OCI-LY7 (cell line): Measurements from ENCODE around the gene FBXO44. TPM values are rescaled to one million over a fixed set of nuclear protein-coding genes. Genes with fewer than 3 reads are reported as not detected.

Experiments
- BruUV-seq: library from RNA; stranded (reverse); fragments of 400-500 nt; replicated peaks from 2 replicates; lab custom pipeline; 2021; lab: Mats Ljungman, UMichigan
- CTCF ChIA-PET: fragments of 300-600 bp; sonication (Branson Sonifier 250); formaldehyde crosslinking; loops from one replicate; lab custom pipeline; 2022; ENCODE audit warnings: antibody characterized with exemption; ENCODE audit not compliant: unreplicated experiment; lab: Charles Lee
- POLR2A ChIA-PET: fragments of 300-600 bp; sonication (Branson Sonifier 250); formaldehyde crosslinking; loops from one replicate; lab custom pipeline; 2022; ENCODE audit warnings: antibody characterized with exemption; lab: Charles Lee
- DNase-seq: peaks from one replicate; pipeline ENCODE4 v3.0.0-alpha.2; 2015; ENCODE audit warnings: low spot score
- H2AFZ ChIP-seq: fragments of 200-600 bp; sonication (generic), shearing (Covaris generic); 2 replicates; pipeline ENCODE4 v1.6.1; 2014; ENCODE audit warnings: mild to moderate bottlenecking, antibody characterized with exemption, low read length, moderate library complexity
- H3K27ac ChIP-seq: fragments of 200-600 bp; sonication (generic); 2 replicates; pipeline ENCODE4 v1.5.1; 2014; ENCODE audit warnings: mixed run types, low read depth, mild to moderate bottlenecking, moderate library complexity, low read length, inconsistent platforms; ENCODE audit not compliant: poor library complexity, severe bottlenecking
- H3K36me3 ChIP-seq: fragments of 200-600 bp; sonication (generic); 2 replicates; pipeline ENCODE4 v1.6.1; 2014; ENCODE audit warnings: mild to moderate bottlenecking, antibody characterized with exemption, low read length, moderate library complexity, mixed read lengths; ENCODE audit not compliant: insufficient read depth
- H3K4me1 ChIP-seq: fragments of 200-600 bp; sonication (generic); 2 replicates; pipeline ENCODE4 v1.5.1; 2014; ENCODE audit warnings: mild to moderate bottlenecking, low read length; ENCODE audit not compliant: insufficient read depth, poor library complexity, severe bottlenecking
- H3K4me2 ChIP-seq: fragments of 200-600 bp; sonication (generic); 2 replicates; pipeline ENCODE4 v1.6.1; 2014; ENCODE audit warnings: mild to moderate bottlenecking, low read length
- H3K4me3 ChIP-seq: fragments of 200-600 bp; sonication (generic); 2 replicates; pipeline ENCODE4 v1.5.1; 2014; ENCODE audit warnings: mild to moderate bottlenecking, low read depth, low read length; ENCODE audit not compliant: poor library complexity, severe bottlenecking
- H3K79me2 ChIP-seq: fragments of 200-600 bp; sonication (generic); 2 replicates; pipeline ENCODE4 v1.6.1; 2016; ENCODE audit warnings: low read depth, mild to moderate bottlenecking, low read length, moderate library complexity, mixed read lengths; ENCODE audit not compliant: insufficient read depth
- H3K9me2 ChIP-seq: fragments of 200-600 bp; sonication (generic); 2 replicates; pipeline ENCODE4 v1.6.1; 2016; ENCODE audit warnings: mild to moderate bottlenecking, low read length, mixed read lengths; ENCODE audit not compliant: insufficient read depth
- H3K9me3 ChIP-seq: fragments of 200-600 bp; sonication (generic); 2 replicates; pipeline ENCODE4 v1.6.1; 2014; ENCODE audit warnings: mild to moderate bottlenecking, mixed run types, low read length, mixed read lengths
- H4K20me1 ChIP-seq: fragments of 200-600 bp; sonication (generic); 2 replicates; pipeline ENCODE4 v1.6.1; 2014; ENCODE audit warnings: mild to moderate bottlenecking, antibody characterized with exemption, low read length, moderate library complexity, mixed read lengths; ENCODE audit not compliant: insufficient read depth
- CTCF ChIP-seq: fragments of 200-600 bp; sonication (generic); conservative IDR thresholded peaks from 2 replicates; pipeline ENCODE4 v1.5.1; 2014; ENCODE audit warnings: mild to moderate bottlenecking, antibody characterized with exemption, low read length, moderate library complexity, mixed read lengths
- EZH2phosphoT487 ChIP-seq: fragments of 200-600 bp; sonication (generic); IDR thresholded peaks from 2 replicates; pipeline ENCODE4 v1.6.1; 2018; ENCODE audit warnings: low read depth, borderline replicate concordance, mild to moderate bottlenecking, mixed run types, antibody characterized with exemption, low read length, moderate library complexity, mixed read lengths
- intact Hi-C: fragments of 100-400 bp; cut with micrococcal nuclease; formaldehyde crosslinking; loops from one replicate; pipeline ENCODE4 v1.10.0; 2022; ENCODE audit not compliant: unreplicated experiment
- total RNA-seq, 2 experiments: library from RNA; depleted of rRNA in 1 of 2; stranded (reverse); fragments of >200 nt in 1 of 2; shearing (Covaris generic) in 1 of 2; gene quantifications; 2 replicates each; pipeline ENCODE4 v1.2.3, GENCODE V29; 2014 to 2022

The FBXO44 gene
- total RNA-seq, 2 experiments from 2014 or later: 16.2 to 20.8 TPM

- TF ChIP-seq EZH2phosphoT487 (no peak), CTCF (no peak)
- peak overlapping the region; percentile 66 for H2AFZ ChIP-seq
- H3K79me2 ChIP-seq: no peaks in the 10 kb centered on the region
- no TSS peak for BruUV-seq
- no peaks in the 10 kb centered on the region for H3K9me3 ChIP-seq
- POLR2A ChIA-PET: interaction anchor here (0.6 to 0.7 kb wide), 2 partner anchors 76 to 532 kb away, joined by 3 to 4 read pairs; no protein-coding TSS in a partner anchor
- no peak overlapping the region for H3K27ac ChIP-seq
- CTCF ChIA-PET: interaction anchor here (0.6 to 0.8 kb wide), 2 partner anchors 242 to 412 kb away, joined by 3 read pairs; no protein-coding TSS in a partner anchor
- H3K4me3 ChIP-seq: peak overlapping the region; percentile 33
- no peaks in the 10 kb centered on the region for H3K9me2 ChIP-seq
- H3K36me3 ChIP-seq: no peaks in the 10 kb centered on the region
- peak overlapping the region; percentile 51 for H3K4me2 ChIP-seq
- peaks cover 20% of the 10 kb centered on the region for H3K4me1 ChIP-seq
- DNase-seq: no peak
- intact Hi-C loops: loop anchor here (1.0 to 10.0 kb wide), 4 partner anchors 70 to 315 kb away; no protein-coding TSS in a partner anchor
- H4K20me1 ChIP-seq: no peaks in the 10 kb centered on the region
Measured at GRCh38 chr1:11649624-11650330, 4.9 kb upstream of the FBXO44 start.

GRCh38 chr1:11650331-11650991, 4.2 kb upstream of the FBXO44 start:
- Histone ChIP-seq H3K9me3 (no peaks in the 10 kb centered on the region), H3K4me1 (peaks cover 24% of the 10 kb centered on the region), H4K20me1 (no peaks in the 10 kb centered on the region), H2AFZ (peak overlapping the region; percentile 66), H3K4me3 (peak overlapping the region; percentile 33), H3K9me2 (no peaks in the 10 kb centered on the region), H3K79me2 (no peaks in the 10 kb centered on the region), H3K4me2 (peak overlapping the region; percentile 51), H3K36me3 (no peaks in the 10 kb centered on the region), H3K27ac (no peak overlapping the region)
- ChIA-PET CTCF (interaction anchor here (0.6 to 0.8 kb wide), 2 partner anchors 242 to 413 kb away, joined by 3 read pairs; no protein-coding TSS in a partner anchor), POLR2A (interaction anchor here (0.6 kb wide), 2 partner anchors 43 to 75 kb away, joined by 3 read pairs; no protein-coding TSS in a partner anchor)
- DNase-seq: peak; percentile 79
- TF ChIP-seq CTCF: peak; percentile 78
- TF ChIP-seq EZH2phosphoT487: no peak
- intact Hi-C loops: loop anchor here (1.0 to 10.0 kb wide), 3 partner anchors 69 to 314 kb away; no protein-coding TSS in a partner anchor
- no TSS peak for BruUV-seq
